ENCODE data around the gene CHD6. TPM values are rescaled to one million over a fixed set of nuclear protein-coding genes. Genes with fewer than 3 reads are reported as not detected.

Gene CHD6
- total and polyA plus RNA-seq, 2 of the 13 experiments (the other 11 are each of a cell fraction or from before 2014, with no cell fraction given), result 14.4 to 52.0 TPM

- no peak for TF ChIP-seq SNAPC4 (CRISPR knock-in tag; IDR thresholded peaks at IDR 0.05)
- TF ChIP-seq STAG1 (CRISPR knock-in tag; IDR thresholded peaks at IDR 0.05), result peak; percentile 20; the same call in 1 of the 2 replicates
- no peak for TF ChIP-seq ZNF737 (CRISPR knock-in tag; IDR thresholded peaks at IDR 0.05; ENCODE audit: borderline replicate concordance)
- no peak for TF ChIP-seq JUNB (CRISPR knock-in tag; IDR thresholded peaks at IDR 0.05; ENCODE audit: borderline replicate concordance)
- no peak for TF ChIP-seq NR2F1 (CRISPR knock-in tag; IDR thresholded peaks at IDR 0.05)
- peak; percentile 52; the same call in 1 of the 2 replicates for TF ChIP-seq SP4 (CRISPR knock-in tag; IDR thresholded peaks at IDR 0.05)
- no peak for TF ChIP-seq ZNF503 (CRISPR knock-in tag; IDR thresholded peaks at IDR 0.05)
- TF ChIP-seq, protein P1, sequence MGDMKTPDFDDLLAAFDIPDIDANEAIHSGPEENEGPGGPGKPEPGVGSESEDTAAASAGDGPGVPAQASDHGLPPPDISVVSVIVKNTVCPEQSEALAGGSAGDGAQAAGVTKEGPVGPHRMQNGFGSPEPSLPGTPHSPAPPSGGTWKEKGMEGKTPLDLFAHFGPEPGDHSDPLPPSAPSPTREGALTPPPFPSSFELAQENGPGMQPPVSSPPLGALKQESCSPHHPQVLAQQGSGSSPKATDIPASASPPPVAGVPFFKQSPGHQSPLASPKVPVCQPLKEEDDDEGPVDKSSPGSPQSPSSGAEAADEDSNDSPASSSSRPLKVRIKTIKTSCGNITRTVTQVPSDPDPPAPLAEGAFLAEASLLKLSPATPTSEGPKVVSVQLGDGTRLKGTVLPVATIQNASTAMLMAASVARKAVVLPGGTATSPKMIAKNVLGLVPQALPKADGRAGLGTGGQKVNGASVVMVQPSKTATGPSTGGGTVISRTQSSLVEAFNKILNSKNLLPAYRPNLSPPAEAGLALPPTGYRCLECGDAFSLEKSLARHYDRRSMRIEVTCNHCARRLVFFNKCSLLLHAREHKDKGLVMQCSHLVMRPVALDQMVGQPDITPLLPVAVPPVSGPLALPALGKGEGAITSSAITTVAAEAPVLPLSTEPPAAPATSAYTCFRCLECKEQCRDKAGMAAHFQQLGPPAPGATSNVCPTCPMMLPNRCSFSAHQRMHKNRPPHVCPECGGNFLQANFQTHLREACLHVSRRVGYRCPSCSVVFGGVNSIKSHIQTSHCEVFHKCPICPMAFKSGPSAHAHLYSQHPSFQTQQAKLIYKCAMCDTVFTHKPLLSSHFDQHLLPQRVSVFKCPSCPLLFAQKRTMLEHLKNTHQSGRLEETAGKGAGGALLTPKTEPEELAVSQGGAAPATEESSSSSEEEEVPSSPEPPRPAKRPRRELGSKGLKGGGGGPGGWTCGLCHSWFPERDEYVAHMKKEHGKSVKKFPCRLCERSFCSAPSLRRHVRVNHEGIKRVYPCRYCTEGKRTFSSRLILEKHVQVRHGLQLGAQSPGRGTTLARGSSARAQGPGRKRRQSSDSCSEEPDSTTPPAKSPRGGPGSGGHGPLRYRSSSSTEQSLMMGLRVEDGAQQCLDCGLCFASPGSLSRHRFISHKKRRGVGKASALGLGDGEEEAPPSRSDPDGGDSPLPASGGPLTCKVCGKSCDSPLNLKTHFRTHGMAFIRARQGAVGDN (CRISPR knock-in tag; IDR thresholded peaks at IDR 0.05), result no peak
- TF ChIP-seq ZNF546 (CRISPR knock-in tag; conservative IDR thresholded peaks at IDR 0.05), result no peak
- TF ChIP-seq, protein P2, sequence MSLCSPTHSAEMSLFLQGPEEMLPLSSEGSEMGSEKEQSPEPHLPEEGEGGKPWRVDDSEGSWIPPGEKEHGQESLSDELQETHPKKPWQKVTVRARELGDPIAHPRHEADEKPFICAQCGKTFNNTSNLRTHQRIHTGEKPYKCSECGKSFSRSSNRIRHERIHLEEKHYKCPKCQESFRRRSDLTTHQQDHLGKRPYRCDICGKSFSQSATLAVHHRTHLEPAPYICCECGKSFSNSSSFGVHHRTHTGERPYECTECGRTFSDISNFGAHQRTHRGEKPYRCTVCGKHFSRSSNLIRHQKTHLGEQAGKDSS (CRISPR knock-in tag; IDR thresholded peaks at IDR 0.05; ENCODE audit: borderline replicate concordance, low read depth), result 0 out of 2 replicates have a peak, but pooled peaks have one; percentile 17
- TF ChIP-seq KLF13 (CRISPR knock-in tag; IDR thresholded peaks at IDR 0.05), result no peak
- no peak for TF ChIP-seq REXO4 (CRISPR knock-in tag; IDR thresholded peaks at IDR 0.05; ENCODE audit: borderline replicate concordance)
- TF ChIP-seq, protein P3, sequence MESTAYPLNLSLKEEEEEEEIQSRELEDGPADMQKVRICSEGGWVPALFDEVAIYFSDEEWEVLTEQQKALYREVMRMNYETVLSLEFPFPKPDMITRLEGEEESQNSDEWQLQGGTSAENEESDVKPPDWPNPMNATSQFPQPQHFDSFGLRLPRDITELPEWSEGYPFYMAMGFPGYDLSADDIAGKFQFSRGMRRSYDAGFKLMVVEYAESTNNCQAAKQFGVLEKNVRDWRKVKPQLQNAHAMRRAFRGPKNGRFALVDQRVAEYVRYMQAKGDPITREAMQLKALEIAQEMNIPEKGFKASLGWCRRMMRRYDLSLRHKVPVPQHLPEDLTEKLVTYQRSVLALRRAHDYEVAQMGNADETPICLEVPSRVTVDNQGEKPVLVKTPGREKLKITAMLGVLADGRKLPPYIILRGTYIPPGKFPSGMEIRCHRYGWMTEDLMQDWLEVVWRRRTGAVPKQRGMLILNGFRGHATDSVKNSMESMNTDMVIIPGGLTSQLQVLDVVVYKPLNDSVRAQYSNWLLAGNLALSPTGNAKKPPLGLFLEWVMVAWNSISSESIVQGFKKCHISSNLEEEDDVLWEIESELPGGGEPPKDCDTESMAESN (CRISPR knock-in tag; conservative IDR thresholded peaks at IDR 0.05), result peak; percentile 54; the same call in 1 of the 2 replicates
Observed at GRCh38 chr20:41594514-41595322, 23.5 kb downstream of the CHD6 start (continued).

Measured in HepG2 (cell line).